Gastrocnemius medialis (tissue), 4 donors: ENCODE results near the gene ATP5F1D.

Experiments used
- CTCF ChIP-seq, 5 experiments: fragments of 450-650 bp in 3 of 5; fragments of 200-600 bp in 2 of 5; sonication (generic) in 2 of 5; IDR thresholded peaks in 4 of 5; conservative IDR thresholded peaks in 1 of 5; 1 replicate in 4 of 5; 2 replicates in 1 of 5; pipeline ENCODE4 v1.5.1; 2016 to 2019; ENCODE audit warnings: antibody characterized with exemption in 5 of 5, mild to moderate bottlenecking in 3 of 5, moderate library complexity in 3 of 5
- POLR2A ChIP-seq, 2 donors: fragments of 450-650 bp; IDR thresholded peaks; one replicate each; pipeline ENCODE4 v1.6.1; 2017; ENCODE audit warnings: antibody characterized with exemption in 2 of 2, mild to moderate bottlenecking in 2 of 2, moderate library complexity in 2 of 2

DNA sequence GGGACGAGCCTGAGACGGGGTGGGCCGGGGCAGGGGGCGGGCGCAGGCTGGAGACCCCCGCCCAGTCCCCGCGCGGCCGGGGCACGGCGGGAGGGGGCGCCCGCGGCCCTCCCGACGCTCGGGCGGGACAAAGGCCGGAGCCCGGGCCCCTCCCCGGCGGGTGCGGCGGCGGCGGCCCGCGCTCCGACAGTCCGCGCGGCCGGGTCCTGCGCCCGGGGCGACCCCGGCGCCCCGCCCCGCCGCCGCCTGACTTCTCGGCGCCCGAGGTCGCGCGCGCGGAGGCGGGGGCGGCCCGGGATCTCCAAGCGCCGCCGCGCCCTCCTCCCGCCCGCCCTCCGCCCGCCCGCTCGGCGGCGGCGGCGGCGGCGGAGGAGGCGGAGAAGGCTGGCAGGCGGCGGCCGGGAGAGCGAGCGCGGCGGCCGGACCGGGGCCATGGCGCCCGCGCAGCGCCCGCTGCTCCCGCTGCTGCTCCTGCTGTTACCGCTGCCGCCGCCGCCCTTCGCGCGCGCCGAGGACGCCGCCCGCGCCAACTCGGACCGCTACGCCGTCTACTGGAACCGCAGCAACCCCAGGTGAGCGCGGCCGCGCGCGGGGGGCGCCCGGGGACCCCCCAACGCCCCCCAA lies 44.3 kb downstream of the ATP5F1D start, which contains the start of gene EFNA2:
- TF ChIP-seq CTCF (IDR thresholded peaks at IDR 0.05 in 4 of 5, conservative IDR thresholded peaks at IDR 0.05 in 1 of 5), result no peak
- no peak for TF ChIP-seq POLR2A (IDR thresholded peaks at IDR 0.05)
